GM18861 (cell line): Measurements from ENCODE around the gene KRT34.
"Not testable (repeated sequence)": the region's sequence is repeated elsewhere in the genome, so short reads cannot be mapped to it uniquely, and the experiment has no call there.

ENCODE experiments used
- ATAC-seq: cut with Tn5 transposase; IDR thresholded peaks from one replicate; pipeline ENCODE4 v1.9.1; 2021; ENCODE audit not compliant: unreplicated experiment

Gene KRT34

GRCh38 chr17:41404024-41404671 is 22.0 kb upstream of the KRT34 start:
- no peak for ATAC-seq

- no peak for ATAC-seq
Observed at GRCh38 chr17:41403404-41404023, 21.4 kb upstream of the KRT34 start.

- ATAC-seq: no peak
Observed at GRCh38 chr17:41402161-41402560, 20.1 kb upstream of the KRT34 start.

- no peak for ATAC-seq
Observed at GRCh38 chr17:41396996-41397660, 15.0 kb upstream of the KRT34 start, which contains the start of gene KRT31. Gene KRT31, minus strand, starts transcription at chr17:41397608. Its CDS starts 69 bp downstream, at chr17:41397539.

- ATAC-seq: no peak
Observed at GRCh38 chr17:41396340-41396739, 14.2 kb upstream of the KRT34 start.

- ATAC-seq: no peak
Observed at GRCh38 chr17:41395611-41396010, 13.5 kb upstream of the KRT34 start.

- ATAC-seq: not testable (repeated sequence)
Observed at GRCh38 chr17:41395044-41395443, 12.9 kb upstream of the KRT34 start.

- no peak for ATAC-seq
Observed at GRCh38 chr17:41394254-41394996, 12.3 kb upstream of the KRT34 start.

- no peak for ATAC-seq
Observed at GRCh38 chr17:41393826-41394225, 11.7 kb upstream of the KRT34 start.

- no peak for ATAC-seq
Observed at GRCh38 chr17:41393294-41393693, 11.2 kb upstream of the KRT34 start.

- no peak for ATAC-seq
Observed at GRCh38 chr17:41392278-41392677, 10.2 kb upstream of the KRT34 start.

GRCh38 chr17:41391535-41391934 is 9.4 kb upstream of the KRT34 start:
- ATAC-seq: no peak

- ATAC-seq: no peak
Observed at GRCh38 chr17:41390411-41390938, 8.4 kb upstream of the KRT34 start.

- no peak for ATAC-seq
Observed at GRCh38 chr17:41387670-41388069, 5.6 kb upstream of the KRT34 start.

GRCh38 chr17:41386227-41386626 is 4.1 kb upstream of the KRT34 start:
- no peak for ATAC-seq

- ATAC-seq: no peak
Observed at GRCh38 chr17:41383690-41384089, 1.6 kb upstream of the KRT34 start.

- no peak for ATAC-seq
Observed at GRCh38 chr17:41382394-41382793, 288 bp upstream of the KRT34 start.

- not testable (repeated sequence) for ATAC-seq
Observed at GRCh38 chr17:41380091-41380490, 2.0 kb downstream of the KRT34 start.

GRCh38 chr17:41377546-41377945 is 4.6 kb downstream of the KRT34 start:
- ATAC-seq: no peak

GRCh38 chr17:41369713-41370112 is 12.4 kb downstream of the KRT34 start, which contains the start of gene KRT33B:
Gene KRT33B, minus strand, starts transcription at chr17:41369813. Its CDS starts 63 bp downstream, at chr17:41369750.
- no peak for ATAC-seq

- no peak for ATAC-seq
Observed at GRCh38 chr17:41369023-41369422, 13.1 kb downstream of the KRT34 start.
